Spleen (tissue), 7 donors: ENCODE results near the gene CTDP1.
"Not testable (repeated sequence)": the region's sequence is repeated elsewhere in the genome, so short reads cannot be mapped to it uniquely, and the experiment has no call there.

Experiments
- POLR2A ChIP-seq, 3 donors: fragments of 450-650 bp; IDR thresholded peaks; one replicate each; pipeline ENCODE4 v1.5.1; 2017; ENCODE audit warnings: antibody characterized with exemption in 3 of 3, mild to moderate bottlenecking in 1 of 3
- TF ChIP-seq, protein P1 (sequence below), 11 experiments: fragments of 200-600 bp in 7 of 11; fragments of 450-650 bp in 4 of 11; sonication (generic) in 4 of 11; IDR thresholded peaks in 8 of 11; conservative IDR thresholded peaks in 3 of 11; 1 replicate in 7 of 11; 2 replicates in 4 of 11; pipeline versions ENCODE4 v1.4.0 to v1.8.0; 2016 to 2021; ENCODE audit warnings: antibody characterized with exemption in 11 of 11, inconsistent platforms in 4 of 11, mild to moderate bottlenecking in 1 of 11
- donor health status: DM: no; HTN: no; CAD: no; lungs with moderate emphysema.
- donor health status: DM: no; HTN: no; CAD: no.
- donor health status: DM: no; HTN: no; CAD: no.

- TF ChIP-seq, protein P1, sequence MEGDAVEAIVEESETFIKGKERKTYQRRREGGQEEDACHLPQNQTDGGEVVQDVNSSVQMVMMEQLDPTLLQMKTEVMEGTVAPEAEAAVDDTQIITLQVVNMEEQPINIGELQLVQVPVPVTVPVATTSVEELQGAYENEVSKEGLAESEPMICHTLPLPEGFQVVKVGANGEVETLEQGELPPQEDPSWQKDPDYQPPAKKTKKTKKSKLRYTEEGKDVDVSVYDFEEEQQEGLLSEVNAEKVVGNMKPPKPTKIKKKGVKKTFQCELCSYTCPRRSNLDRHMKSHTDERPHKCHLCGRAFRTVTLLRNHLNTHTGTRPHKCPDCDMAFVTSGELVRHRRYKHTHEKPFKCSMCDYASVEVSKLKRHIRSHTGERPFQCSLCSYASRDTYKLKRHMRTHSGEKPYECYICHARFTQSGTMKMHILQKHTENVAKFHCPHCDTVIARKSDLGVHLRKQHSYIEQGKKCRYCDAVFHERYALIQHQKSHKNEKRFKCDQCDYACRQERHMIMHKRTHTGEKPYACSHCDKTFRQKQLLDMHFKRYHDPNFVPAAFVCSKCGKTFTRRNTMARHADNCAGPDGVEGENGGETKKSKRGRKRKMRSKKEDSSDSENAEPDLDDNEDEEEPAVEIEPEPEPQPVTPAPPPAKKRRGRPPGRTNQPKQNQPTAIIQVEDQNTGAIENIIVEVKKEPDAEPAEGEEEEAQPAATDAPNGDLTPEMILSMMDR (IDR thresholded peaks at IDR 0.05 in 8 of 11, conservative IDR thresholded peaks at IDR 0.05 in 3 of 11) = not testable (repeated sequence)
- TF ChIP-seq POLR2A (IDR thresholded peaks at IDR 0.05) = not testable (repeated sequence)
Measured at GRCh38 chr18:79740047-79740446, 60.4 kb downstream of the CTDP1 start.
